H9 (cell line): ENCODE measurements around the gene LRFN2. TPM values are rescaled to one million over a fixed set of nuclear protein-coding genes. Genes with fewer than 3 reads are reported as not detected.

Experiments
- DNase-seq: peaks from one replicate; pipeline ENCODE4 v3.0.0-alpha.2; 2017
- H2AFZ ChIP-seq: one replicate; pipeline ENCODE4 v1.6.1; 2013; ENCODE audit warnings: mild to moderate bottlenecking, low read length, control low read depth, moderate library complexity
- H2AK5ac ChIP-seq: 2 replicates; pipeline ENCODE4 v1.6.1; 2013; ENCODE audit warnings: low read length, control low read depth, mixed read lengths; ENCODE audit not compliant: insufficient read length
- H2BK120ac ChIP-seq: one replicate; pipeline ENCODE4 v1.6.1; 2013; ENCODE audit warnings: low read depth, mild to moderate bottlenecking, low read length, control low read depth, inconsistent platforms; ENCODE audit not compliant: poor library complexity, severe bottlenecking
- H2BK12ac ChIP-seq: 2 replicates; pipeline ENCODE4 v1.6.1; 2013; ENCODE audit warnings: low read length, control low read depth, mixed read lengths, low read depth; ENCODE audit not compliant: insufficient read length
- H2BK15ac ChIP-seq: 2 replicates; pipeline ENCODE4 v1.6.1; 2013; ENCODE audit warnings: low read depth, low read length, control low read depth
- H2BK20ac ChIP-seq: one replicate; pipeline ENCODE4 v1.6.1; 2013; ENCODE audit warnings: low read depth, mild to moderate bottlenecking, low read length, control low read depth, inconsistent platforms; ENCODE audit not compliant: poor library complexity, severe bottlenecking
- H2BK5ac ChIP-seq: 2 replicates; pipeline ENCODE4 v1.6.1; 2013; ENCODE audit warnings: low read length, control low read depth, mixed read lengths; ENCODE audit not compliant: insufficient read length
- H3K14ac ChIP-seq: 2 replicates; pipeline ENCODE4 v1.6.1; 2013; ENCODE audit warnings: low read length, control low read depth; ENCODE audit not compliant: insufficient read depth
- H3K18ac ChIP-seq: 2 replicates; pipeline ENCODE4 v1.6.1; 2013; ENCODE audit warnings: low read depth, mild to moderate bottlenecking, mixed read lengths, low read length, control low read depth; ENCODE audit not compliant: insufficient read length
- H3K23ac ChIP-seq: 2 replicates; pipeline ENCODE4 v1.6.1; 2013; ENCODE audit warnings: low read length, control low read depth, mixed read lengths, low read depth; ENCODE audit not compliant: insufficient read length
- H3K23me2 ChIP-seq: 2 replicates; pipeline ENCODE4 v1.6.1; 2013; ENCODE audit warnings: low read depth, mild to moderate bottlenecking, mixed read lengths, low read length, control low read depth; ENCODE audit not compliant: insufficient read length, poor library complexity, severe bottlenecking
- H3K27ac ChIP-seq: 2 replicates; pipeline ENCODE4 v1.5.1; 2013; ENCODE audit warnings: low read length, control low read depth, mixed read lengths, low read depth; ENCODE audit not compliant: insufficient read length
- H3K27me3 ChIP-seq: 2 replicates; pipeline ENCODE4 v1.6.1; 2013; ENCODE audit warnings: low read length, control low read depth, inconsistent platforms; ENCODE audit not compliant: insufficient read depth
- H3K4ac ChIP-seq: 2 replicates; pipeline ENCODE4 v1.6.1; 2013; ENCODE audit warnings: low read depth, mild to moderate bottlenecking, control low read depth, inconsistent platforms, low read length, moderate library complexity
- H3K4me1 ChIP-seq: 2 replicates; pipeline ENCODE4 v1.6.1; 2013; ENCODE audit warnings: low read length, control low read depth, inconsistent platforms; ENCODE audit not compliant: insufficient read depth
- H3K4me2 ChIP-seq: 2 replicates; pipeline ENCODE4 v1.6.1; 2013; ENCODE audit warnings: low read length, control low read depth, mixed read lengths; ENCODE audit not compliant: insufficient read length, insufficient read depth
- H3K56ac ChIP-seq: 2 replicates; pipeline ENCODE4 v1.6.1; 2013; ENCODE audit warnings: low read depth, mild to moderate bottlenecking, mixed read lengths, low read length, control low read depth; ENCODE audit not compliant: insufficient read length
- H3K79me1 ChIP-seq: 2 replicates; pipeline ENCODE4 v1.6.1; 2013; ENCODE audit warnings: low read depth, mild to moderate bottlenecking, moderate library complexity, low read length, control low read depth, inconsistent platforms; ENCODE audit not compliant: insufficient read depth, poor library complexity, severe bottlenecking
- H3K79me2 ChIP-seq: 2 replicates; pipeline ENCODE4 v1.6.1; 2013; ENCODE audit warnings: low read length, control low read depth, inconsistent platforms; ENCODE audit not compliant: insufficient read depth
- H3K9ac ChIP-seq: 2 replicates; pipeline ENCODE4 v1.6.1; 2013; ENCODE audit warnings: low read length, control low read depth, mixed read lengths; ENCODE audit not compliant: insufficient read length; ENCODE audit errors: extremely low read depth
- H3K9me3 ChIP-seq: one replicate; pipeline ENCODE4 v1.6.1; 2013; ENCODE audit warnings: low read depth, low read length, inconsistent platforms; ENCODE audit not compliant: control insufficient read depth
- H3T11ph ChIP-seq: one replicate; pipeline ENCODE4 v1.6.1; 2013; ENCODE audit warnings: mild to moderate bottlenecking, low read length, control low read depth, inconsistent platforms
- H4K20me1 ChIP-seq: one replicate; pipeline ENCODE4 v1.6.1; 2013; ENCODE audit not compliant: control insufficient read depth, insufficient read length, insufficient read depth
- H4K5ac ChIP-seq: 2 replicates; pipeline ENCODE4 v1.6.1; 2013; ENCODE audit warnings: low read depth, mild to moderate bottlenecking, mixed read lengths, low read length, control low read depth; ENCODE audit not compliant: insufficient read length
- H4K8ac ChIP-seq: replicated peaks from 2 replicates; pipeline ENCODE4 v1.6.1; 2013; ENCODE audit warnings: low read length, control low read depth, mixed read lengths, low read depth; ENCODE audit not compliant: insufficient read length
- H4K91ac ChIP-seq: 2 replicates; pipeline ENCODE4 v1.6.1; 2013; ENCODE audit warnings: low read depth, mild to moderate bottlenecking, moderate library complexity, mixed read lengths, low read length, control low read depth; ENCODE audit not compliant: insufficient read length
- H3K27ac Mint-ChIP-seq, 3 experiments: 2 replicates in 2 of 3; 3 replicates in 1 of 3; pipeline ENCODE4 v1.8.0; 2020 to 2021; ENCODE audit warnings: mixed read lengths in 3 of 3, mild to moderate bottlenecking in 1 of 3, moderate library complexity in 1 of 3
- H3K27me3 Mint-ChIP-seq: 2 replicates; pipeline ENCODE4 v1.8.0; 2021; ENCODE audit warnings: low read depth, mild to moderate bottlenecking, moderate library complexity, mixed read lengths
- H3K36me3 Mint-ChIP-seq, 3 experiments: 2 replicates in 2 of 3; 3 replicates in 1 of 3; pipeline ENCODE4 v1.8.0; 2020 to 2021; ENCODE audit warnings: low read depth in 3 of 3, mixed read lengths in 3 of 3; ENCODE audit not compliant: insufficient read depth in 1 of 3
- H3K4me1 Mint-ChIP-seq, 2 experiments: 2 replicates each; pipeline ENCODE4 v1.8.0; 2020; ENCODE audit warnings: mixed read lengths in 2 of 2
- H3K4me3 Mint-ChIP-seq, 2 experiments: 2 replicates in 1 of 2; 3 replicates in 1 of 2; pipeline ENCODE4 v1.8.0; 2020 to 2021; ENCODE audit warnings: mild to moderate bottlenecking in 2 of 2, mixed read lengths in 2 of 2, moderate library complexity in 1 of 2
- H3K9me3 Mint-ChIP-seq, 2 experiments: 2 replicates in 1 of 2; 3 replicates in 1 of 2; pipeline ENCODE4 v1.8.0; 2020; ENCODE audit warnings: mild to moderate bottlenecking in 2 of 2, mixed read lengths in 2 of 2, moderate library complexity in 1 of 2
- CTCF ChIP-seq: fragments of 200-600 bp; sonication (generic); conservative IDR thresholded peaks from 3 replicates; pipeline ENCODE4 v1.8.0; 2021; ENCODE audit warnings: antibody characterized with exemption, mild to moderate bottlenecking
- WGBS: extraction: QIAGEN DNeasy Blood & Tissue Kit; methylation state at CpG from one replicate; pipeline ENCODE4 v1.1.7; 2013; ENCODE audit warnings: missing lambda C conversion rate, low lambda C conversion rate, mixed read lengths; ENCODE audit not compliant: insufficient read length; ENCODE audit errors: extremely low coverage; 5-methylcytosine and 5-hydroxymethylcytosine counted together
- total RNA-seq: library from RNA; stranded (reverse); gene quantifications from 2 replicates; pipeline ENCODE4 v1.2.1, GENCODE V29; 2021

The LRFN2 gene
- total RNA-seq, 1 experiment from 2014 or later, result 0.11 TPM

DNA sequence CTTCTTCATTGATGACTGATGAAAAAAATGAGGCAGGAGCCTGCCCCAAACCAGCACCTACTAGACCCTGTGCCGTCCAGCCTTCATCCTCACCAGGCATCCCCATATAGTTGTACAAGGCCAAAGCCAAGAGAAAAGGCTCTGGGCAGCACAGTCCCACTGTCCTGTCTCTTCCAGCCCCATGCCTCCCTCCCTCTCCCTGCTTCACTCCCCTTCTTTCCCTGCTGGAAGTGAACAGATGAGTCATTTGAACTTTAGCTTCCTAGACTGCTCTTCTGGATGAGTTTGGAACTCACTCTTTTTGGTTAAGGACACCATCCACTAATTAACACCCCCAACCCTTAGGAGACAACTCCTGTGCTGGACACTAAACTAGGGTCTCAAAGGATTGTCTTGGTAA, 235.2 kb downstream of the LRFN2 start:
- H3K79me2 ChIP-seq, result no peaks in the 10 kb centered on the region
- H2BK120ac ChIP-seq, result no peak overlapping the region
- no peak overlapping the region for H2BK15ac ChIP-seq
- no peak overlapping the region for H3K56ac ChIP-seq
- no peak overlapping the region for H3K4me2 ChIP-seq
- H3K27me3 ChIP-seq, result no peaks in the 10 kb centered on the region
- no peak overlapping the region for H2AFZ ChIP-seq
- H3T11ph ChIP-seq, result no peak overlapping the region
- H3K9me3 ChIP-seq, result no peaks in the 10 kb centered on the region
- DNase-seq, result no peak
- no peak overlapping the region for H2BK20ac ChIP-seq
- H3K9me3 Mint-ChIP-seq, result no peaks in the 10 kb centered on the region
- peaks cover 3% of the 10 kb centered on the region for H3K23me2 ChIP-seq
- H4K8ac ChIP-seq, result no peak overlapping the region
- no peak overlapping the region for H3K14ac ChIP-seq
- TF ChIP-seq CTCF, result no peak
- H4K20me1 ChIP-seq, result no peaks in the 10 kb centered on the region
- no peak overlapping the region for H3K27ac Mint-ChIP-seq
- no peak overlapping the region for H3K4ac ChIP-seq
- no peak overlapping the region for H2BK5ac ChIP-seq
- no peak overlapping the region for H4K91ac ChIP-seq
- no peak overlapping the region for H2AK5ac ChIP-seq
- no peak overlapping the region for H4K5ac ChIP-seq
- no peak overlapping the region for H3K23ac ChIP-seq
- no peak overlapping the region for H3K27ac ChIP-seq
- no peaks in the 10 kb centered on the region for H3K36me3 Mint-ChIP-seq
- H3K18ac ChIP-seq, result no peak overlapping the region
- no peak overlapping the region for H2BK12ac ChIP-seq
- no peaks in the 10 kb centered on the region for H3K27me3 Mint-ChIP-seq
- H3K4me3 Mint-ChIP-seq, result no peak overlapping the region
- H3K79me1 ChIP-seq, result no peaks in the 10 kb centered on the region
- H3K4me1 Mint-ChIP-seq, result peaks cover 4% of the 10 kb centered on the region in 2 experiments
- no CpG with 5 or more reads among the region's 1 CpG for WGBS
- H3K4me1 ChIP-seq, result peaks cover 15% of the 10 kb centered on the region; the same call in 1 of the 2 replicates
- no peak overlapping the region for H3K9ac ChIP-seq
